Small intestine (tissue), 7 donors: ENCODE results near the gene NPVF. TPM values are rescaled to one million over a fixed set of nuclear protein-coding genes. Genes with fewer than 3 reads are reported as not detected.

Experiments used
- DNase-seq, 2 donors: peaks; one replicate each; pipeline versions ENCODE4 v3.0.0 to v3.0.0-alpha.2; 2013
- FAIRE-seq: peaks from 2 replicates; lab custom pipeline; 2012; peaks lifted over from hg19 to GRCh38; lab: Jason Lieb, UNC
- H3K27ac ChIP-seq, 3 donors: one replicate each; pipeline ENCODE4 v1.5.1; 2013; ENCODE audit warnings: low read length in 2 of 3, mild to moderate bottlenecking in 2 of 3, control low read depth in 1 of 3, inconsistent platforms in 1 of 3, low read depth in 1 of 3, moderate library complexity in 1 of 3
- H3K27me3 ChIP-seq, 3 donors: one replicate each; pipeline ENCODE4 v1.6.1; 2013; ENCODE audit warnings: low read length in 3 of 3, inconsistent platforms in 1 of 3; ENCODE audit not compliant: control insufficient read depth in 3 of 3, insufficient read depth in 3 of 3
- H3K36me3 ChIP-seq, 3 donors: one replicate each; pipeline ENCODE4 v1.6.1; 2013; ENCODE audit warnings: low read length in 3 of 3, inconsistent platforms in 1 of 3, low read depth in 1 of 3, mild to moderate bottlenecking in 1 of 3, moderate library complexity in 1 of 3; ENCODE audit not compliant: control insufficient read depth in 3 of 3, insufficient read depth in 2 of 3
- H3K4me1 ChIP-seq, 3 donors: one replicate each; pipeline ENCODE4 v1.6.1; 2013; ENCODE audit warnings: low read length in 2 of 3, inconsistent platforms in 1 of 3, low read depth in 1 of 3, mild to moderate bottlenecking in 1 of 3, moderate library complexity in 1 of 3; ENCODE audit not compliant: control insufficient read depth in 3 of 3, insufficient read depth in 2 of 3
- H3K4me3 ChIP-seq, 3 donors: one replicate each; pipeline ENCODE4 v1.5.1; 2013; ENCODE audit warnings: low read length in 3 of 3, control low read depth in 1 of 3, inconsistent platforms in 1 of 3, low read depth in 1 of 3, mild to moderate bottlenecking in 1 of 3, moderate library complexity in 1 of 3
- H3K9me3 ChIP-seq, 2 donors: one replicate each; pipeline ENCODE4 v1.6.1; 2013; ENCODE audit warnings: low read depth in 1 of 2, low read length in 1 of 2; ENCODE audit not compliant: control insufficient read depth in 2 of 2, insufficient read depth in 1 of 2
- WGBS, 3 donors: extraction: QIAGEN DNeasy Blood & Tissue Kit; methylation state at CpG; one replicate each; pipeline ENCODE4 v1.1.7; 2013; 5-methylcytosine and 5-hydroxymethylcytosine counted together
- polyA plus RNA-seq, 4 donors: library from polyadenylated mRNA; stranded (reverse) in 3 of 4; unstranded in 1 of 4; fragments of 200-250 nt in 3 of 4; fragments of 120-200 nt in 1 of 4; gene quantifications; one replicate each; pipeline versions ENCODE4 v1.2.1 to v1.2.3, GENCODE V29; 2013
- donor health status: healthy with polysubstance abuse.
- donor health status: control.
- donor health status: control.
- donor health status: Bipolar disorder and iron deficiency.
- donor health status: healthy.

The NPVF gene
- polyA plus RNA-seq, 4 donors: not detected

DNA sequence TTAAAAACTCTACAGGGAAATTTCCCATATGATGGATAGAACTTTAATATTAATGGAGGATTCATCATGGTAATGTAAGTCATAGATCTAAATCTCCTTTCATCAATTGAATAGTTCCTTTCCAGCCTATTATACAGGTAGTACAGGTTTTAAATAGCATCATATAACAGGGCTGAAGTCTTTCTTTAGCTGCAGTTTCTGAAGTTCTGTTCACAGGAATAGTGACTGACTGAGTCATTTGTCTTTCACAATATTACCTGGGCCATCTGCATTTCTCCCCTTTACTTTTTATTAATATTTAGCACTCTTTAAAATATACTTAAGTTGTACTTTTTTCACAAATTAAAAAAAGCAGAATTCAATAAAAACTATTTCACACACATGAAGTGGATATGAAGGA lies 12.6 kb upstream of the NPVF start:
- DNase-seq: no peak
- no peaks in the 10 kb centered on the region for H3K4me1 ChIP-seq
- H3K4me3 ChIP-seq: no peak overlapping the region
- no peak for FAIRE-seq
- no peaks in the 10 kb centered on the region for H3K9me3 ChIP-seq
- H3K36me3 ChIP-seq: no peaks in the 10 kb centered on the region
- no peak overlapping the region for H3K27ac ChIP-seq
- no peaks in the 10 kb centered on the region for H3K27me3 ChIP-seq

DNA sequence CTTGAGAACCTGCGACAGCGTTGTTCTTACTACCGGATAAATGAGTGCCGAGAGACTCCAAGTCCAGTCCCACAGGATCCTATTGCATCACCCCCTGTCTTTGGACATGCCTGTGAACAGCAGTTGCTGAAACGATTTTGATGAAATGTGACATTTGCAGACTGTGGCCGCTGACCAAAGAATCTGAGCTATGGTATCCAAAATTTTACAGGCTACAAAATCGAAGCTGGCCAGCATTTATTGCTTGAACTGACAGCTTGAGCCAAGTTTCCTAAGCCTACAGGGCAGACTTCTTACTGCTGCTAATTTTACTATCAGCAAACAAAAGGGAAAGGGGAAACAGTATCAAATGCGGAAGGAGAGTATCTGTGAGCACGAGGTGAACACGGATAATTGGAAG lies 12.1 kb upstream of the NPVF start:
- Histone ChIP-seq H3K27ac (no peak overlapping the region), H3K9me3 (no peaks in the 10 kb centered on the region), H3K4me3 (no peak overlapping the region), H3K4me1 (no peaks in the 10 kb centered on the region), H3K36me3 (no peaks in the 10 kb centered on the region), H3K27me3 (no peaks in the 10 kb centered on the region)
- DNase-seq: no peak
- WGBS, 3 donors: 66 to 81% (median 81%) methylated on average over 10 of the region's 10 CpGs
- FAIRE-seq: no peak

DNA sequence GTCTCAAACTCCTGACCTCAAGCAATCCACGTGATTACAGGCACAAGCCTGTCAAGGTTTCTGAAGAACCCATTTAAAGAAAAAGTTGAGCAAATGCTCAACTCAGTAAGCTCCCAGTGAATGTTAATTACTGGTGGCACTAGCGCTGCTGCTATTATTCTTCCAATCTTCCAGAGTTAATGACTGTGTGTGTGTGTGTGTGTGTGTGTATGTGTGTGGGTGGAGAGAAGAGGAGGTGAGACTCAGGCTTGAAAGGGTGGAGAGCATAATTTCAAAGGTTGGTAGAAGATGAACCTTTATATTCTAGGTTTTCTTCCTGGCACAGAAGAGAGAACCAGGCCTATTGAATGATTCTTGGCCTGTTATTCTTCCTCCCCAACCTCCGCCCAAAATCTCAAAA lies 11.6 kb upstream of the NPVF start:
- no peaks in the 10 kb centered on the region for H3K4me1 ChIP-seq
- H3K36me3 ChIP-seq: no peaks in the 10 kb centered on the region
- no peak for DNase-seq
- no peak overlapping the region for H3K27ac ChIP-seq
- no peak overlapping the region for H3K4me3 ChIP-seq
- no peaks in the 10 kb centered on the region for H3K27me3 ChIP-seq
- no peaks in the 10 kb centered on the region for H3K9me3 ChIP-seq
- no peak for FAIRE-seq
- 78 to 89% (median 82%) methylated on average over 3 of the region's 3 CpGs for WGBS, 3 donors

DNA sequence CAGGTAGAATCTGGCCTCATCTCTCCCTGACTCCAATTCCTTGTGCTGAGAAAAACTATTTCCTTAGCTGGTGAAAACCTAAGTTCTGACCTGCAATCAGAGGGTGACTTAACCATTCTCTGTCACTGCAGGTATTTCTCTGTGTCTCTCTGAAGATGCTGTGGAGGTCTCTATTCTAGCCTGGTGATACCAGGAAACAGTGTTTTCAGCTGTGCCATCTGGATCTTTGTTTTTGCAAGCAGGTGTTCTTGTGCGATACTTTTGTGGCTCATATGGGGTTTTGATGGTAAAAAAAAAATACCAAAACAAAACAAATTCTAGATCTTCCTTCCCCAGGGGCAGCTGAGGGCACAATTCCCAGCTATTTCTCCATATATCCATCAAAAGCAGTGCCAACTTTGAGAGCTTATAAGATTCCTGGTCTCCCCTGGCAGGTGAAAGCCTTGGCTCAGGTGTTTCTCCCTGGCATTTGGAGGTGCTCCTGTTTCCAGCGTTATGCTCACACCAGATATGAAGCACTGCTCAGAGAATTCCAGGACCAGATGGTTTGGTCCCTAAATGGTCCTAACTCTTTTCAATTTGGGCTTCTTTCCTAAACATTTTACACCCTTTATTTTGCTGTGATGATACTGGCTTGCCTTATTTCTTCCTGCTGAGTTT lies 9.9 kb upstream of the NPVF start:
- H3K4me3 ChIP-seq: no peak overlapping the region
- no peaks in the 10 kb centered on the region for H3K27me3 ChIP-seq
- H3K27ac ChIP-seq: no peak overlapping the region
- DNase-seq (no peak), FAIRE-seq (no peak)
- WGBS, 3 donors: 65 to 74% (median 71%) methylated on average over 2 of the region's 2 CpGs
- H3K9me3 ChIP-seq: no peaks in the 10 kb centered on the region
- no peaks in the 10 kb centered on the region for H3K4me1 ChIP-seq
- no peaks in the 10 kb centered on the region for H3K36me3 ChIP-seq

DNA sequence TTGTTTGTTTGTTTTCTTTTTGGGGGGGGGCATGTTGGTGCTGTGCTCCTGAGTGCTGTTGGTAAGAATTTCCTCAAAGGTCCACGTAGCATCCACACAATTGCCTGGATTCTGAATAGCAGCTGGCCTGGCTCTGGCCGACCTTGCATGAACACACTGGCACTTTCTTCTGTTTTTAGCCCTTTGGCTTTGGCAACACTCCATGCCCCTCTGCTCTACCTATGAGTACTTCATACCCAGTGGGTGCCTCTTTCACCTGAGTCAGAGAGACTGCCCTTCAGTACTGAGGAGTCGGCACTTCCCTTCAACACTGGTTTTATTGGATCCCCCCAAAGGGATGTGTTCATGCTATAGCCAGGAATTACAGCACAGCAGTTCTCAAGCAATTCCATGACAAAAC lies 7.2 kb upstream of the NPVF start:
- Histone ChIP-seq H3K36me3 (no peaks in the 10 kb centered on the region), H3K4me1 (no peaks in the 10 kb centered on the region), H3K9me3 (no peaks in the 10 kb centered on the region), H3K27ac (no peak overlapping the region), H3K4me3 (no peak overlapping the region), H3K27me3 (no peaks in the 10 kb centered on the region)
- FAIRE-seq (no peak), DNase-seq (no peak)
- WGBS, 3 donors: 79 to 90% (median 81%) methylated on average over 3 of the region's 3 CpGs

DNA sequence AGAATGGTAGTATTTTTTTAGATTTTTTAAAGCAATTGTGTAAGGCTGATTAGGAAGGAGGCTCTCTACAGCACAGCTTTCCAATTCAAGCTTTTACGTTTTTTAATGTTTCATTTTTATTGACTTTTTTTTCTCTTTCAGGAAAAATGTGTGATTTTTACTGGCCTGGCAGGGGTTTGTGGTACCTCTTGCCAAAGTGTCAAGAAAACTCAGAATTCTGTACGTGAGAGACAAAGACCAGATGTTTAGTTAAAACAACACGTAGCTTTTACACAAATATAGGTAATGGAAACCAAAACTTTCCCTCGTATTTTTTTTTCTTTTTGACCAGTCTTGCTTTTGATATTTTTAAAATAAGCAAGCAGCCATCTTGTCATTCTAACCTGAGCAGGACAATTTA lies 6.0 kb upstream of the NPVF start:
- FAIRE-seq (no peak), DNase-seq (no peak)
- Histone ChIP-seq H3K9me3 (no peaks in the 10 kb centered on the region), H3K4me3 (no peak overlapping the region), H3K36me3 (no peaks in the 10 kb centered on the region), H3K27me3 (no peaks in the 10 kb centered on the region), H3K4me1 (no peaks in the 10 kb centered on the region), H3K27ac (no peak overlapping the region)
- WGBS, 3 donors: 67 to 87% (median 79%) methylated on average over 4 of the region's 4 CpGs

DNA sequence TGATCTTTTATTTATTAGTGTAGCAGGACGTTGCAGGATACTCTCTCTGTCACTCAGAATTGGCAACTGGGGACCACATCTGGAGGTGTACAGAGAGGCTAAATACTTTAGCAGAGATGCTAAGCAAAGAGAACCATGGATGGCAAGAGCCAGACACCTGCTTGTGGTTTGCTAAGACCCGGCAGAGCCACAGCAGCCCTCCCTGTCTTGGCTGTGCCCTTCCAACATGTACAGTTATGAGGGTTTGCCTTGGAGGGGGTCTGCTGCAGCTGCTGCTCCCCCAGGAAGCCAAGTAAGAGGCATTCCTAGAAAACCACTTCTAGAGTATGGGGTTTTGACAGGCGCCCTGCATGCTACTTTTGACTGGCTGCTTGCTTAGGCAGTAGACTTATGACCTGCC lies 5.1 kb downstream of the NPVF start:
- Histone ChIP-seq H3K4me3 (no peak overlapping the region), H3K4me1 (peaks cover 0 to 2% (median 0%) of the 10 kb centered on the region in 3 donors), H3K27me3 (peaks cover 0 to 7% (median 0%) of the 10 kb centered on the region in 3 donors), H3K36me3 (no peaks in the 10 kb centered on the region), H3K27ac (no peak overlapping the region), H3K9me3 (no peaks in the 10 kb centered on the region)
- FAIRE-seq: no peak
- DNase-seq: no peak
- 69 to 82% (median 76%) methylated on average over 3 of the region's 3 CpGs for WGBS, 3 donors

DNA sequence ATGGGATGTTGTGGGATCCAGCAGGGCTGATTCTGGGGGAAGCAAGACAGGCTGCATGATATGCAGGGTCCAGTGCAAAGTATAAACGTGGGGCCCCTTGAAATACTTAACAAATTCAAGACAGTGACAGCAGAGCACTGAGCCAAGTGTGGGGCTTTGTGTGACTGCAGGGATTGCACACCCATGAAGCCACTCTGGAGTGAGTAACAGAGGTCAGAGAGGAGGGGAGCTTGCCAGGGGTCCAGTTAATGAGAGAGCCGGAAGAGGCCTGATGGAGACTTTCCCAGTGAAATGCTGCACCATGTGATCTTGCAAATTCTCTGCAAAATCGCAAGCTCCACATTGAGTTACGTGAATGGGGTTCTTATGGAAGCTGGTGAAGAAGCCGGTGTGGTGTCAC lies 5.6 kb downstream of the NPVF start:
- no peak for FAIRE-seq
- Histone ChIP-seq H3K27ac (no peak overlapping the region), H3K4me3 (no peak overlapping the region), H3K9me3 (no peaks in the 10 kb centered on the region), H3K36me3 (no peaks in the 10 kb centered on the region), H3K27me3 (peaks cover 0 to 7% (median 0%) of the 10 kb centered on the region in 3 donors), H3K4me1 (peaks cover 0 to 2% (median 0%) of the 10 kb centered on the region in 3 donors)
- 81 to 94% (median 88%) methylated on average over 5 of the region's 5 CpGs for WGBS, 3 donors
- DNase-seq: no peak

DNA sequence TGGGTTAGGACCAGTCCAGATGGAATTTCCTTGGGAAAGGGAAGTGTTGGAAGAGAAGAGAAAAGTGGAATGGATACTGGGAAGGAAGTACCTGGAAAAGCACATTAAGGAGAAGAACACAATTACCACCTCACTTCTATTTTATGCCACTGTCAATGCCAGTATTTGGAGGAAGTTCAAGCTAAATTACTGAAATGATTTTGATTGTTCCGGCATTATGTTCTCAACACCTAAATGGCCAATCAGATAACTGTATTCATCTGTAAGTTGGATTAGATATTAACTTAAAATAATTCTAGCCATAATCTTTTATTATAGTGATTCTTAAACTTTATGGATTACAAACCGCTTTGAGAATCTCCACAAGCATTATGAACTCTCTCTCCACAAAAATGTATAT lies 7.3 kb downstream of the NPVF start:
- peaks cover 0 to 7% (median 0%) of the 10 kb centered on the region in 3 donors for H3K27me3 ChIP-seq
- no peaks in the 10 kb centered on the region for H3K36me3 ChIP-seq
- WGBS, 3 donors: 25 to 64% (median 43%) methylated on average over 2 of the region's 2 CpGs
- H3K27ac ChIP-seq: no peak overlapping the region
- DNase-seq (no peak), FAIRE-seq (no peak)
- no peaks in the 10 kb centered on the region for H3K9me3 ChIP-seq
- H3K4me1 ChIP-seq: peaks cover 0 to 2% (median 0%) of the 10 kb centered on the region in 3 donors
- H3K4me3 ChIP-seq: no peak overlapping the region
